Measurements from ENCODE around the gene NUP214. TPM values are rescaled to one million over a fixed set of nuclear protein-coding genes. Genes with fewer than 3 reads are reported as not detected.
"Not testable (repeated sequence)": the region's sequence is repeated elsewhere in the genome, so short reads cannot be mapped to it uniquely, and the experiment has no call there.

NUP214 gene
- total and polyA plus RNA-seq, 2 experiments from 2014 or later: 14.7 to 29.0 TPM

GRCh38 chr9:131187957-131188356 lies 62.6 kb downstream of the NUP214 start:
- TF ChIP-seq, protein P1, sequence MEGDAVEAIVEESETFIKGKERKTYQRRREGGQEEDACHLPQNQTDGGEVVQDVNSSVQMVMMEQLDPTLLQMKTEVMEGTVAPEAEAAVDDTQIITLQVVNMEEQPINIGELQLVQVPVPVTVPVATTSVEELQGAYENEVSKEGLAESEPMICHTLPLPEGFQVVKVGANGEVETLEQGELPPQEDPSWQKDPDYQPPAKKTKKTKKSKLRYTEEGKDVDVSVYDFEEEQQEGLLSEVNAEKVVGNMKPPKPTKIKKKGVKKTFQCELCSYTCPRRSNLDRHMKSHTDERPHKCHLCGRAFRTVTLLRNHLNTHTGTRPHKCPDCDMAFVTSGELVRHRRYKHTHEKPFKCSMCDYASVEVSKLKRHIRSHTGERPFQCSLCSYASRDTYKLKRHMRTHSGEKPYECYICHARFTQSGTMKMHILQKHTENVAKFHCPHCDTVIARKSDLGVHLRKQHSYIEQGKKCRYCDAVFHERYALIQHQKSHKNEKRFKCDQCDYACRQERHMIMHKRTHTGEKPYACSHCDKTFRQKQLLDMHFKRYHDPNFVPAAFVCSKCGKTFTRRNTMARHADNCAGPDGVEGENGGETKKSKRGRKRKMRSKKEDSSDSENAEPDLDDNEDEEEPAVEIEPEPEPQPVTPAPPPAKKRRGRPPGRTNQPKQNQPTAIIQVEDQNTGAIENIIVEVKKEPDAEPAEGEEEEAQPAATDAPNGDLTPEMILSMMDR (IDR thresholded peaks at IDR 0.05; ENCODE audit: low read depth, low read length): no peak
- DNase-seq (ENCODE audit: low read depth in 1 of 2, low spot score in 1 of 2): no peak
- H3K4me3 ChIP-seq: no peak overlapping the region
- H3K27me3 ChIP-seq: no peaks in the 10 kb centered on the region
- H3K4me1 ChIP-seq (ENCODE audit: low read depth): no peaks in the 10 kb centered on the region
- peaks cover 29% of the 10 kb centered on the region for H3K36me3 ChIP-seq
- H3K9me3 ChIP-seq (ENCODE audit: low read depth): no peaks in the 10 kb centered on the region
- H3K27ac ChIP-seq: no peak overlapping the region

GRCh38 chr9:131188976-131189375 lies 63.6 kb downstream of the NUP214 start:
- Histone ChIP-seq H3K27ac (no peak overlapping the region), H3K36me3 (peaks cover 29% of the 10 kb centered on the region), H3K4me3 (no peak overlapping the region), H3K4me1 (ENCODE audit: low read depth) (no peaks in the 10 kb centered on the region), H3K27me3 (no peaks in the 10 kb centered on the region), H3K9me3 (ENCODE audit: low read depth) (no peaks in the 10 kb centered on the region)
- TF ChIP-seq, protein P1 (IDR thresholded peaks at IDR 0.05; ENCODE audit: low read depth, low read length): no peak
- DNase-seq (ENCODE audit: low read depth in 1 of 2, low spot score in 1 of 2): no peak

GRCh38 chr9:131190191-131190590 lies 64.8 kb downstream of the NUP214 start:
- Histone ChIP-seq H3K4me3 (no peak overlapping the region), H3K27me3 (no peaks in the 10 kb centered on the region), H3K9me3 (ENCODE audit: low read depth) (no peaks in the 10 kb centered on the region), H3K4me1 (ENCODE audit: low read depth) (no peaks in the 10 kb centered on the region), H3K36me3 (peaks cover 29% of the 10 kb centered on the region), H3K27ac (no peak overlapping the region)
- no peak for DNase-seq (ENCODE audit: low read depth in 1 of 2, low spot score in 1 of 2)
- TF ChIP-seq, protein P1 (IDR thresholded peaks at IDR 0.05; ENCODE audit: low read depth, low read length): no peak

GRCh38 chr9:131191032-131191431 lies 65.6 kb downstream of the NUP214 start:
- H3K36me3 ChIP-seq: peaks cover 29% of the 10 kb centered on the region
- H3K27ac ChIP-seq; H3K4me1 ChIP-seq (ENCODE audit: low read depth); H3K27me3 ChIP-seq; H3K9me3 ChIP-seq (ENCODE audit: low read depth); DNase-seq (ENCODE audit: low read depth in 1 of 2, low spot score in 1 of 2); H3K4me3 ChIP-seq: not testable (repeated sequence)

- no peak overlapping the region for H3K4me3 ChIP-seq
- no peaks in the 10 kb centered on the region for H3K4me1 ChIP-seq (ENCODE audit: low read depth)
- DNase-seq (ENCODE audit: low read depth in 1 of 2, low spot score in 1 of 2): no peak
- peaks cover 34% of the 10 kb centered on the region for H3K36me3 ChIP-seq
- TF ChIP-seq, protein P1 (IDR thresholded peaks at IDR 0.05; ENCODE audit: low read depth, low read length): no peak
- H3K27ac ChIP-seq: no peak overlapping the region
- no peaks in the 10 kb centered on the region for H3K27me3 ChIP-seq
- no peaks in the 10 kb centered on the region for H3K9me3 ChIP-seq (ENCODE audit: low read depth)
Measured at GRCh38 chr9:131191857-131192256, 66.5 kb downstream of the NUP214 start.

DNA sequence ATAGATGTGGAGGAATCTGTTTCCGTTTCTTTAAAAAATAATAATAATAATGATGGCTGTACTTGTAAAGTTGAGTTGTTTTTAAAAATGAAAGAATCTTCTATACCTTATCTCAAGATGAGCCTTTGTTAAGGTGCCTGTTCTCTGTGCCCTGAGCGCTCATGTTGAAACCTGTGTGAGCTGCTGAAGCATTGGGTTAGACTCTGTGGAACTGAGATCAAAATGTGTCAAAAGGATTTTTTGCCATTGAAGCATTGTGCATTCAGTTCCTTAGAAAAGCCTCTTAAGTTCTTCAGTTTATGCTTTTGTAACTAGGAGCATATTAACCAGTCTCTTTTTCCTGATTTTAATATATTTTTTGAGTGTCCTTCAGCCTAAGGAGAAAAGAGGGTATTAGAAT lies 67.7 kb downstream of the NUP214 start:
- H3K9me3 ChIP-seq (ENCODE audit: low read depth): no peaks in the 10 kb centered on the region
- TF ChIP-seq, protein P1 (IDR thresholded peaks at IDR 0.05; ENCODE audit: low read depth, low read length): no peak
- H3K4me3 ChIP-seq: no peak overlapping the region
- no peaks in the 10 kb centered on the region for H3K4me1 ChIP-seq (ENCODE audit: low read depth)
- H3K27ac ChIP-seq: no peak overlapping the region
- H3K36me3 ChIP-seq: peaks cover 38% of the 10 kb centered on the region
- no peak for DNase-seq (ENCODE audit: low read depth in 1 of 2, low spot score in 1 of 2)
- H3K27me3 ChIP-seq: no peaks in the 10 kb centered on the region

All from cardiac muscle cell (in vitro differentiated cells and primary cell).